Gastrocnemius medialis (tissue), 4 donors: ENCODE data around the gene TNRC6B. TPM values are rescaled to one million over a fixed set of nuclear protein-coding genes. Genes with fewer than 3 reads are reported as not detected.

Experiments used
- ATAC-seq, 2 donors: fragments of 150-250 bp; one replicate each; pipeline ENCODE4 v1.9.1; 2016
- DNase-seq, 2 donors: peaks; one replicate each; pipeline ENCODE4 v3.0.0-alpha.2; 2019
- H3K27ac ChIP-seq, 4 donors: fragments of 200-600 bp; sonication (generic); 1 replicate in 1 of 4; 2 replicates in 3 of 4; pipeline ENCODE4 v1.5.1; 2016 to 2018; ENCODE audit warnings: mild to moderate bottlenecking in 2 of 4, moderate library complexity in 1 of 4
- H3K27me3 ChIP-seq, 3 donors: fragments of 200-600 bp; sonication (generic) in 2 of 3; 1 replicate in 1 of 3; 2 replicates in 2 of 3; pipeline versions ENCODE4 v1.5.1 to v1.6.0; 2016 to 2019; ENCODE audit warnings: mild to moderate bottlenecking in 1 of 3, moderate library complexity in 1 of 3
- H3K36me3 ChIP-seq, 2 donors: fragments of 200-600 bp; sonication (generic) in 1 of 2; one replicate each; pipeline ENCODE4 v1.5.1; 2017 to 2018
- H3K4me1 ChIP-seq, 2 donors: fragments of 200-600 bp; sonication (generic) in 1 of 2; one replicate each; pipeline ENCODE4 v1.5.1; 2016 to 2017; ENCODE audit warnings: mild to moderate bottlenecking in 2 of 2
- H3K4me3 ChIP-seq, 4 donors: fragments of 200-600 bp; sonication (generic) in 3 of 4; 1 replicate in 1 of 4; 2 replicates in 3 of 4; pipeline ENCODE4 v1.5.1; 2016 to 2019; ENCODE audit warnings: mild to moderate bottlenecking in 2 of 4
- H3K9me3 ChIP-seq, 3 donors: fragments of 200-600 bp; sonication (generic) in 2 of 3; 1 replicate in 1 of 3; 2 replicates in 2 of 3; pipeline ENCODE4 v1.5.1; 2016 to 2019
- POLR2A ChIP-seq, 2 donors: fragments of 450-650 bp; IDR thresholded peaks; one replicate each; pipeline ENCODE4 v1.6.1; 2017; ENCODE audit warnings: antibody characterized with exemption in 2 of 2, mild to moderate bottlenecking in 2 of 2, moderate library complexity in 2 of 2
- in situ Hi-C, 4 donors: fragments of 200-750 bp; cut with MboI; loops; one replicate each; pipeline versions ENCODE4 v1.15.0 to v1.8.0; 2017; ENCODE audit warnings: low sequenced_read_pairs in 4 of 4
- intact Hi-C: fragments of 100-400 bp; cut with DNase I; formaldehyde crosslinking; loops from one replicate; pipeline ENCODE4 v1.15.1; 2023; ENCODE audit warnings: low total_unique reads
- total RNA-seq, 4 donors: library from RNA; depleted of rRNA; stranded (reverse); fragments of >200 nt; gene quantifications; one replicate each; pipeline versions ENCODE4 v1.1.0 to v1.2.3, GENCODE V29; 2016
- TF ChIP-seq, protein P1 (sequence below), 5 experiments: fragments of 450-650 bp in 3 of 5; fragments of 200-600 bp in 2 of 5; sonication (generic) in 2 of 5; IDR thresholded peaks in 4 of 5; conservative IDR thresholded peaks in 1 of 5; 1 replicate in 4 of 5; 2 replicates in 1 of 5; pipeline ENCODE4 v1.5.1; 2016 to 2019; ENCODE audit warnings: antibody characterized with exemption in 5 of 5, mild to moderate bottlenecking in 3 of 5, moderate library complexity in 3 of 5

TNRC6B gene
- total RNA-seq, 4 donors from 2014 or later: 31.9 to 76.7 (median 57.0) TPM

DNA sequence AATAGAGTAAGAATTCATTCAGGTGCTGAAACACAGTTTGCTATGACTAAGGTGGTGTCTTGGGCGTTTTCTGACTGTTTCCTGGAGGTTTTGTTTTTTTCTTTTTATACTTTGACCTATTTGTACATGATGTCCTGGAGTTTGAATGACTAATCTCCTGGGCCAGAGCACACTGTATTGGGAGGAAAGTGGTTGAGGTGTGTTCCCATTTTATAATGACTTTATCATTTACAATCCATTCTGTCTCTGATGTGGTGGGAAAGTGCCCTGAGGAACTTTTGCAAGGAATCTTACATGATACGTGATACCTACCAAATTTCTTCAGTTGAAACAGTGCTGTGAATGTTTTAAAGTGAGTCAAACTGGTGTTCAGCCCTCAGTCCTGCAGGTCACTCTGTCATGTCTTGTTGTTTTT, 80.8 kb downstream of the TNRC6B start:
- Histone ChIP-seq H3K27me3 (no peaks in the 10 kb centered on the region), H3K4me1 (peaks cover 14 to 28% of the 10 kb centered on the region in 2 donors), H3K27ac (peak overlapping the region; percentile 70 to 84 (median 72)), H3K36me3 (peaks cover 0 to 6% of the 10 kb centered on the region in 2 donors), H3K9me3 (no peaks in the 10 kb centered on the region), H3K4me3 (no peak overlapping the region)
- ATAC-seq (peak; percentile 84 to 90), DNase-seq (no peak)
- TF ChIP-seq POLR2A (IDR thresholded peaks at IDR 0.05): no peak
- TF ChIP-seq, protein P1, sequence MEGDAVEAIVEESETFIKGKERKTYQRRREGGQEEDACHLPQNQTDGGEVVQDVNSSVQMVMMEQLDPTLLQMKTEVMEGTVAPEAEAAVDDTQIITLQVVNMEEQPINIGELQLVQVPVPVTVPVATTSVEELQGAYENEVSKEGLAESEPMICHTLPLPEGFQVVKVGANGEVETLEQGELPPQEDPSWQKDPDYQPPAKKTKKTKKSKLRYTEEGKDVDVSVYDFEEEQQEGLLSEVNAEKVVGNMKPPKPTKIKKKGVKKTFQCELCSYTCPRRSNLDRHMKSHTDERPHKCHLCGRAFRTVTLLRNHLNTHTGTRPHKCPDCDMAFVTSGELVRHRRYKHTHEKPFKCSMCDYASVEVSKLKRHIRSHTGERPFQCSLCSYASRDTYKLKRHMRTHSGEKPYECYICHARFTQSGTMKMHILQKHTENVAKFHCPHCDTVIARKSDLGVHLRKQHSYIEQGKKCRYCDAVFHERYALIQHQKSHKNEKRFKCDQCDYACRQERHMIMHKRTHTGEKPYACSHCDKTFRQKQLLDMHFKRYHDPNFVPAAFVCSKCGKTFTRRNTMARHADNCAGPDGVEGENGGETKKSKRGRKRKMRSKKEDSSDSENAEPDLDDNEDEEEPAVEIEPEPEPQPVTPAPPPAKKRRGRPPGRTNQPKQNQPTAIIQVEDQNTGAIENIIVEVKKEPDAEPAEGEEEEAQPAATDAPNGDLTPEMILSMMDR (IDR thresholded peaks at IDR 0.05 in 4 of 5, conservative IDR thresholded peaks at IDR 0.05 in 1 of 5): no peak
- intact Hi-C loops: no loop called here
- in situ Hi-C loops: no loop called here

DNA sequence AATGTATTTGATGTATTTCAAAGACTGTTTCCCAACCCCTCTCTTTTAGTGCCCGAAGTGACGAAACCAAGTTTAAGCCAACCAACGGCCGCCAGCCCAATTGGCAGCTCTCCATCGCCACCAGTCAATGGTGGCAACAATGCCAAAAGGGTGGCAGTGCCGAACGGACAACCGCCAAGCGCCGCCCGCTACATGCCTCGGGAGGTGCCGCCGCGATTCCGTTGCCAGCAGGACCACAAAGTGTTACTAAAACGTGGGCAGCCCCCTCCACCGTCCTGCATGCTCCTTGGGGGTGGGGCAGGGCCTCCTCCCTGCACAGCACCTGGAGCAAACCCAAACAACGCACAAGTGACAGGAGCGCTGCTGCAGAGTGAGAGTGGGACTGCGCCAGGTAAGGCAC, 84.1 kb downstream of the TNRC6B start:
- peaks cover 18 to 35% of the 10 kb centered on the region in 2 donors for H3K4me1 ChIP-seq
- intact Hi-C loops: no loop called here
- H3K27me3 ChIP-seq: no peaks in the 10 kb centered on the region

DNA sequence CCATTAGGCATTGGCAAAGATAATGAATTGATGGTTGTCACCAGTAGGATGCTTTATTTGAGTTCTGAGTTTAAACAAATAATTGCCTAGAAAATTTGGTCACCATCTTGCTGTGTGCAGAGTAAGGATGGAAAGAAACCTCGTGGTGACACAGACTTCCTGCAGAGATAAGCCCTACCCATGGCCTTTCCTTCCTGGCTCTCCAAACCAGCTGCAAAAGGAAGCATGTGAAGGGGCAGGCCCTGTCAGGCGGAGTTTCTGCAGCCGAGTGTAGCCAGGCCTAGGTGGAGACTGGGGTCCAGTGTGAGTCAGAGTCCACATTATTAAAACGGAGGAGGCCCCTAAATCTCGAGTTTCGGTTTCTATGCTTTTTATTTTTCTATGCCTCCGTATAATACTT, 85.5 kb downstream of the TNRC6B start:
- H3K36me3 ChIP-seq: peaks cover 2 to 26% of the 10 kb centered on the region in 2 donors

More for the DNA sequence above, 84.1 kb downstream of the TNRC6B start:
- TF ChIP-seq POLR2A (IDR thresholded peaks at IDR 0.05): no peak
- TF ChIP-seq, protein P1 (IDR thresholded peaks at IDR 0.05 in 4 of 5, conservative IDR thresholded peaks at IDR 0.05 in 1 of 5): no peak
- H3K4me3 ChIP-seq: no peak overlapping the region
- H3K9me3 ChIP-seq: no peaks in the 10 kb centered on the region
- ATAC-seq (no peak), DNase-seq (no peak)
- H3K36me3 ChIP-seq: peaks cover 2 to 22% of the 10 kb centered on the region in 2 donors
- in situ Hi-C loops: no loop called here
- no peak overlapping the region for H3K27ac ChIP-seq

DNA sequence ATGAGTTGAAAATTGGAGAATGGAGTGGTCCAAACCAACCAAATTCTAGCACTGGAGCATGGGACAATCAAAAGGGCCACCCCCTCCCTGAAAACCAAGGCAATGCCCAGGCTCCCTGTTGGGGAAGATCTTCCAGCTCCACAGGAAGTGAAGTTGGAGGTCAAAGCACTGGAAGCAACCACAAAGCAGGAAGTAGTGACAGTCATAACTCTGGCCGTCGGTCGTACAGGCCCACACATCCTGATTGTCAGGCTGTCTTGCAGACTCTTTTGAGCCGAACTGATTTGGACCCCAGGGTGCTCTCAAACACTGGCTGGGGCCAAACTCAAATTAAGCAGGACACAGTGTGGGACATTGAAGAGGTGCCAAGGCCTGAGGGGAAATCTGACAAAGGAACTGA, 88.1 kb downstream of the TNRC6B start:
- Histone ChIP-seq H3K9me3 (no peaks in the 10 kb centered on the region), H3K4me1 (peaks cover 12 to 28% of the 10 kb centered on the region in 2 donors), H3K4me3 (no peak overlapping the region), H3K27me3 (no peaks in the 10 kb centered on the region), H3K36me3 (peaks cover 2 to 26% of the 10 kb centered on the region in 2 donors), H3K27ac (no peak overlapping the region)
- intact Hi-C loops: no loop called here
- DNase-seq: no peak
- no peak for ATAC-seq
- TF ChIP-seq, protein P1 (IDR thresholded peaks at IDR 0.05 in 4 of 5, conservative IDR thresholded peaks at IDR 0.05 in 1 of 5): no peak
- TF ChIP-seq POLR2A (IDR thresholded peaks at IDR 0.05): no peak
- in situ Hi-C loops: no loop called here

More for the DNA sequence above, 85.5 kb downstream of the TNRC6B start:
- intact Hi-C loops: no loop called here
- TF ChIP-seq, protein P1 (IDR thresholded peaks at IDR 0.05 in 4 of 5, conservative IDR thresholded peaks at IDR 0.05 in 1 of 5): no peak
- no peak for TF ChIP-seq POLR2A (IDR thresholded peaks at IDR 0.05)
- Histone ChIP-seq H3K9me3 (no peaks in the 10 kb centered on the region), H3K27ac (peak overlapping the region in 3 of 4 donors; percentile 41 to 63 (median 58)), H3K4me1 (peaks cover 16 to 30% of the 10 kb centered on the region in 2 donors), H3K27me3 (no peaks in the 10 kb centered on the region), H3K4me3 (no peak overlapping the region)
- DNase-seq (no peak), ATAC-seq (no peak)
- in situ Hi-C loops: no loop called here

DNA sequence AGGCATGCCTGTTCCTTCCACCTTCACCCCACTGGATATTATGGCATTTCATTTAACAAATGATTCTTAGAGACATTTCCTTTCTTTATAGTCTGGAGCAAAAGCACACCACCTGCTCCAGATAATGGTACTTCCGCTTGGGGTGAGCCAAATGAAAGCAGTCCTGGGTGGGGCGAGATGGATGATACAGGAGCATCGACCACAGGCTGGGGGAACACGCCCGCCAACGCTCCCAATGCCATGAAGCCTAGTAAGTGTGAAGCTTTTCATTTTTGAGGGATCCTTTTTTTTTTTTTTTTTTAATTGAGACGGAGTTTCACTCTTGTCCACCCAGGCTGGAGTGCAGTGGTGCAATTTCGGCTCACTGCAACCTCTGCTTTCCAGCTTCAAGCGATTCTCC, 92.3 kb downstream of the TNRC6B start:
- Histone ChIP-seq H3K4me1 (peaks cover 16 to 17% of the 10 kb centered on the region in 2 donors), H3K27ac (peak overlapping the region; percentile 63 to 87 (median 80)), H3K27me3 (no peaks in the 10 kb centered on the region), H3K36me3 (peaks cover 0 to 31% of the 10 kb centered on the region in 2 donors), H3K4me3 (no peak overlapping the region), H3K9me3 (no peaks in the 10 kb centered on the region)
- intact Hi-C loops: loop anchor here (5.0 to 10.0 kb wide), 2 partner anchors 73 to 745 kb away; partner anchors contain the start of gene ATF4
- DNase-seq (no peak), ATAC-seq (no peak)
- TF ChIP-seq POLR2A (IDR thresholded peaks at IDR 0.05): no peak
- TF ChIP-seq, protein P1 (IDR thresholded peaks at IDR 0.05 in 4 of 5, conservative IDR thresholded peaks at IDR 0.05 in 1 of 5): no peak
- in situ Hi-C loops: loop anchor here in 1 of 4 donors (10.0 kb wide), 1 partner anchor 95 kb away; the partner anchor contains the start of gene TNRC6B
